Hepatocyte (in vitro differentiated cells): ENCODE measurements around the gene STK39.

Source experiments
- CTCF ChIP-seq: fragments of 200-600 bp; sonication (generic); IDR thresholded peaks from 2 replicates; pipeline ENCODE4 v1.5.1; 2016; ENCODE audit warnings: antibody characterized with exemption, mild to moderate bottlenecking; ENCODE audit not compliant: poor library complexity
- EZH2 ChIP-seq: fragments of 200-600 bp; sonication (generic); IDR thresholded peaks from 2 replicates; pipeline ENCODE4 v1.6.1; 2016; ENCODE audit warnings: antibody characterized with exemption, mild to moderate bottlenecking, borderline replicate concordance

GRCh38 chr2:168076731-168077130 lies 170.7 kb downstream of the STK39 start:
- TF ChIP-seq CTCF: no peak
- TF ChIP-seq EZH2: no peak
